Common myeloid progenitor, CD34-positive (primary cell): ENCODE measurements around the gene TMEM63B.

Experiments used
- CTCF ChIA-PET: fragments of 350-600 bp; sonication (Branson Sonifier 250); formaldehyde crosslinking; loops from one replicate; lab custom pipeline; 2021; ENCODE audit warnings: antibody characterized with exemption; lab: Charles Lee
- POLR2A ChIA-PET: fragments of 350-600 bp; sonication (Branson Sonifier 250); formaldehyde crosslinking; loops from one replicate; lab custom pipeline; 2021; ENCODE audit warnings: antibody characterized with exemption; lab: Charles Lee
- DNase-seq, 3 donors: peaks; one replicate each; pipeline versions ENCODE4 v3.0.0 to v3.0.0-alpha.2; 2013
- H3K27ac ChIP-seq, 2 experiments: 1 replicate in 1 of 2; 2 replicates in 1 of 2; pipeline ENCODE4 v1.7.0; 2013; ENCODE audit warnings: inconsistent platforms in 2 of 2, low read length in 2 of 2, mild to moderate bottlenecking in 2 of 2, low read depth in 1 of 2, moderate library complexity in 1 of 2; ENCODE audit not compliant: severe bottlenecking in 2 of 2, insufficient read depth in 1 of 2, poor library complexity in 1 of 2
- H3K27me3 ChIP-seq, 5 experiments: replicated peaks in 2 of 5; 1 replicate in 3 of 5; 2 replicates in 2 of 5; pipeline versions ENCODE4 v1.6.1 to v1.7.0; 2013; ENCODE audit warnings: low read length in 4 of 5, mild to moderate bottlenecking in 2 of 5, moderate library complexity in 2 of 5, inconsistent platforms in 1 of 5; ENCODE audit not compliant: insufficient read depth in 5 of 5, control insufficient read depth in 4 of 5
- H3K36me3 ChIP-seq, 4 experiments: 1 replicate in 2 of 4; 2 replicates in 2 of 4; pipeline versions ENCODE4 v1.6.1 to v1.7.0; 2013; ENCODE audit warnings: low read length in 3 of 4, control low read depth in 1 of 4, mild to moderate bottlenecking in 1 of 4; ENCODE audit not compliant: control insufficient read depth in 4 of 4, insufficient read depth in 4 of 4
- H3K4me1 ChIP-seq, 4 experiments: 1 replicate in 3 of 4; 2 replicates in 1 of 4; pipeline versions ENCODE4 v1.6.1 to v1.7.1; 2013; ENCODE audit warnings: low read length in 3 of 4, mild to moderate bottlenecking in 3 of 4, control low read depth in 1 of 4, inconsistent platforms in 1 of 4, moderate library complexity in 1 of 4; ENCODE audit not compliant: control insufficient read depth in 4 of 4, insufficient read depth in 4 of 4; ENCODE audit errors: control extremely low read depth in 1 of 4
- H3K4me3 ChIP-seq, 7 experiments: 1 replicate in 4 of 7; 2 replicates in 3 of 7; pipeline versions ENCODE4 v1.5.1 to v1.7.0; 2013; ENCODE audit warnings: mild to moderate bottlenecking in 7 of 7, low read length in 6 of 7, moderate library complexity in 6 of 7, inconsistent platforms in 2 of 7, low read depth in 2 of 7, control low read depth in 1 of 7; ENCODE audit not compliant: insufficient read depth in 4 of 7, control insufficient read depth in 1 of 7; ENCODE audit errors: extremely low read depth in 1 of 7
- H3K9me3 ChIP-seq, 5 experiments: 1 replicate in 4 of 5; 2 replicates in 1 of 5; pipeline versions ENCODE4 v1.6.1 to v1.7.1; 2013; ENCODE audit warnings: low read length in 4 of 5, mild to moderate bottlenecking in 2 of 5, inconsistent platforms in 1 of 5, low read depth in 1 of 5, moderate library complexity in 1 of 5; ENCODE audit not compliant: control insufficient read depth in 4 of 5, insufficient read depth in 2 of 5; ENCODE audit errors: control extremely low read depth in 1 of 5
- WGBS: methylation state at CpG from one replicate; pipeline ENCODE4 v1.1.5; 2013; ENCODE audit not compliant: insufficient coverage; 5-methylcytosine and 5-hydroxymethylcytosine counted together

TMEM63B gene

DNA sequence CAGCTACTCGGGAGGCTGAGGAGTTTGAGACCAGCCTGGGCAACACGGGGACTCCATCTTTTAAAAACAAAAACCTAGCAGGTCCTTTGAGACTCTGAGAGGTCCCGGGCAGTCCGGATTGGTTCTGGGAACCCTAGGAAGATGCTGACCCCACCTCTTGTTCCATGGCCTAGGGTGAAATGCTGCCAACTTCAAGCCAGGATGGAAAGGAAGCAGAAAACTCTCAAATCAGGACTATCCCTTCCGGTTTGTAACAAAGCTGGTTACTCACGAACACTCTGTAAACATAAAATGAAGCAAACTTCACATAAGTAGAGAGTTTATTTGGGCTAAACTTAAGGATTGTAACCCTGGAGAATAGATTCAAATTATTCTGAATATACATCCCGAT lies 59.3 kb downstream of the TMEM63B start:
- peaks cover 0 to 9% (median 5%) of the 10 kb centered on the region in 4 experiments for H3K4me1 ChIP-seq
- H3K27ac ChIP-seq, result no peak overlapping the region
- no peak overlapping the region for H3K4me3 ChIP-seq
- H3K9me3 ChIP-seq, result no peaks in the 10 kb centered on the region
- ChIA-PET POLR2A (interaction anchor here (0.6 to 1.3 kb wide), 2 partner anchors 10 to 70 kb away, joined by 3 read pairs; no protein-coding TSS in a partner anchor), CTCF (interaction anchor here (0.9 to 2.7 kb wide), 6 partner anchors 13 to 51 kb away, joined by 3 to 7 read pairs (median 4); no protein-coding TSS in a partner anchor)
- H3K27me3 ChIP-seq, result no peaks in the 10 kb centered on the region
- WGBS, result 100% methylated on average over 5 of the region's 7 CpGs
- H3K36me3 ChIP-seq, result no peaks in the 10 kb centered on the region
- DNase-seq, result no peak

- POLR2A ChIA-PET, result interaction anchor here (0.7 kb wide), 1 partner anchor 1010 kb away, joined by 3 read pairs; no protein-coding TSS in a partner anchor
- 100% methylated on average over 1 of the region's 2 CpGs for WGBS
- Histone ChIP-seq H3K27ac (no peak overlapping the region), H3K9me3 (no peaks in the 10 kb centered on the region), H3K27me3 (no peaks in the 10 kb centered on the region), H3K4me1 (peaks cover 0 to 16% (median 11%) of the 10 kb centered on the region in 4 experiments), H3K36me3 (no peaks in the 10 kb centered on the region), H3K4me3 (no peak overlapping the region)
- CTCF ChIA-PET, result interaction anchor here (1.1 to 2.7 kb wide), 5 partner anchors 12 to 68 kb away, joined by 3 to 11 read pairs (median 5); partner anchors contain the start of gene SLC35B2
- no peak for DNase-seq
Observed at GRCh38 chr6:44188819-44189218, 61.5 kb downstream of the TMEM63B start.

DNA sequence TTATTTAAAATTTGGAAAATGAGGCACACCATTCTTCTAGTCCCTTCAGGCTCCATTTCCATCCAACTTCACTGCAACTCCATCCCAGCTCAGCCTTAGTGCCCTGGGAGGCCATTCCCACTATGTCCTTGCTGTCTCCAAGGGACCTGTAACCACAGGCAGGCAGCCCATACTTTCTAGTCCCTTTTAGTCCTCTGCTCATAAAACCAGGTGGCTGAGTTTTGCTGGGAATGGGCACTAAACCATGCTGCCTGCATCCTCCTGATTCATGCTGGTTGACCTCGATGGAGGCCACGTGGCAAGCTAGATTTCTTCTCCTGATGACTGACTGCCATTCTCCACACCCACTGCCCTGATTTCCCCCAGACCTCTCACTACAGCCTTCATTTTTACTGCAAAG lies 61.9 kb downstream of the TMEM63B start:
- H3K36me3 ChIP-seq, result no peaks in the 10 kb centered on the region
- H3K27me3 ChIP-seq, result no peaks in the 10 kb centered on the region
- no peak for DNase-seq
- ChIA-PET POLR2A (interaction anchor here (0.6 kb wide), 2 partner anchors 45 to 189 kb away, joined by 3 to 5 read pairs; no protein-coding TSS in a partner anchor), CTCF (interaction anchor here (0.8 to 2.7 kb wide), 7 partner anchors 12 to 68 kb away, joined by 3 to 11 read pairs (median 5); partner anchors contain the start of gene SLC35B2)
- peaks cover 0 to 16% (median 11%) of the 10 kb centered on the region in 4 experiments for H3K4me1 ChIP-seq
- H3K4me3 ChIP-seq, result no peak overlapping the region
- no peaks in the 10 kb centered on the region for H3K9me3 ChIP-seq
- H3K27ac ChIP-seq, result no peak overlapping the region
- 65% methylated on average over 2 of the region's 2 CpGs for WGBS

DNA sequence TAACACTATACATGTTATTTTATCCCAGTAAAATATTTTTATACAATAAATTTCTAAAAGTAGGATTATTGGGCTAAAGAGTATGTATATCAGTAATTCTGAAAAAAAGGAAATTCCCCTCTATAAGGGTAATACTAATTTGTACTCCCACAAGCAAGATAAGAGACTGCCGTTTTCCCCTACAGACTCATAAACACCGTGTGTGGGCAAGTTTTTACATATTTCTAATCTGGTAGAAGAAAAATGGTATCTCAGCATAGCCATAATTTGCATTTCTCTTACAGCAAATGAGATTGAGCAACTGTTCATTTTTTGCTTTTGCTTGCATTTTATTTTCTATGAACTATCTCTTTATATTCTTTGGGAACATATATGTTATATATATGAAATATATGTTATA lies 63.4 kb downstream of the TMEM63B start:
- POLR2A ChIA-PET, result no interaction called here
- 60% methylated on average over 1 of the region's 2 CpGs for WGBS
- DNase-seq, result peak in 1 of 3 donors; percentile 36
- Histone ChIP-seq H3K4me1 (peaks cover 0 to 14% (median 11%) of the 10 kb centered on the region in 4 experiments), H3K36me3 (no peaks in the 10 kb centered on the region), H3K27ac (no peak overlapping the region), H3K27me3 (no peaks in the 10 kb centered on the region), H3K9me3 (no peaks in the 10 kb centered on the region), H3K4me3 (no peak overlapping the region)
- CTCF ChIA-PET, result interaction anchor here (1.7 to 2.0 kb wide), 2 partner anchors 10 to 14 kb away, joined by 4 to 11 read pairs; no protein-coding TSS in a partner anchor

- 29% methylated on average over 9 of the region's 10 CpGs for WGBS
- no peaks in the 10 kb centered on the region for H3K9me3 ChIP-seq
- DNase-seq, result peak in 2 of 3 donors; percentile 31 to 33
- CTCF ChIA-PET, result interaction anchor here (0.7 to 2.0 kb wide), 4 partner anchors 14 to 42 kb away, joined by 3 to 4 read pairs (median 3); no protein-coding TSS in a partner anchor
- H3K4me1 ChIP-seq, result peaks cover 0 to 7% (median 6%) of the 10 kb centered on the region in 4 experiments
- no peak overlapping the region for H3K27ac ChIP-seq
- H3K36me3 ChIP-seq, result no peaks in the 10 kb centered on the region
- peak overlapping the region in 4 of 7 experiments; percentile 21 to 77 (median 62) for H3K4me3 ChIP-seq
- POLR2A ChIA-PET, result interaction anchor here (1.1 kb wide), 1 partner anchor 15 kb away, joined by 3 read pairs; no protein-coding TSS in a partner anchor
- no peaks in the 10 kb centered on the region for H3K27me3 ChIP-seq
Observed at GRCh38 chr6:44192428-44193041, 65.2 kb downstream of the TMEM63B start.

DNA sequence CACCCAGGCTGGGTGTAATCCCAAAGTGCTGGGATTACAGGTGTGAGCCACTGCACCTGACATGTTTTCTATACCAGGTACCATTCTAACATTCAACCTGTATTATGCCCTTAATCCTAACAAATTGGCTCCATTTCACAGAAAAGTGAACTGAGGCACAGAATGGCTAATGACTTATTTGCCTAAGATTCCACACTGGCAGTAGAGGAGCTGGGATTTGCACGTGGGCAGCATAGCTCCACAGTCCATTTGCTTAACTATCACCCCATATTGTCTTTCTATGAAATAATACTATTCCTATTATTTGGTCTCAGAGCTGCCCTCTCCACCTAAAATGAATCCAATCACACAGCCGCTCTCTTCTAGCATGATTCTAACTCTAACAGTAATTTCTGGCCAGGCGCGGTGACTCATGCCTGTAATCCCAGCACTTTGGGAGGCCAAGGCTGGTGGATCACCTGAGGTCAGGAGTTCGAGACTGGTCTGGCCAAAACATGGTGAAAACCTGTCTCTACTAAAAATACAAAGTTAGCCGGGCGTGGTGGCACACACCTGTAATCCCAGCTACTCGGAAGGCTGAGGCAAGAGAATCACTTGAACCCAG lies 66.1 kb downstream of the TMEM63B start:
- POLR2A ChIA-PET, result interaction anchor here (1.1 kb wide), 1 partner anchor 16 kb away, joined by 3 read pairs; no protein-coding TSS in a partner anchor
- CTCF ChIA-PET, result interaction anchor here (0.7 to 2.0 kb wide), 7 partner anchors 13 to 41 kb away, joined by 3 to 4 read pairs (median 3); no protein-coding TSS in a partner anchor
- DNase-seq, result no peak
- H3K4me3 ChIP-seq, result no peak overlapping the region
- no peaks in the 10 kb centered on the region for H3K9me3 ChIP-seq
- no peak overlapping the region for H3K27ac ChIP-seq
- 94% methylated on average over 7 of the region's 8 CpGs for WGBS
- H3K27me3 ChIP-seq, result no peaks in the 10 kb centered on the region
- no peaks in the 10 kb centered on the region for H3K36me3 ChIP-seq
- peaks cover 0 to 7% (median 6%) of the 10 kb centered on the region in 4 experiments for H3K4me1 ChIP-seq
